Osteoblast (primary cell): ENCODE results near the gene HBG2. TPM values are rescaled to one million over a fixed set of nuclear protein-coding genes. Genes with fewer than 3 reads are reported as not detected.

Experiments
- DNase-seq: peaks from one replicate; pipeline ENCODE4 v3.0.0; 2011; ENCODE audit warnings: low spot score, mixed read lengths; ENCODE audit not compliant: insufficient read length; ENCODE audit errors: missing footprints
- H2AFZ ChIP-seq: 2 replicates; pipeline ENCODE4 v1.6.0; 2011; ENCODE audit warnings: mild to moderate bottlenecking, low read length
- H3K27ac ChIP-seq: 2 replicates; pipeline ENCODE4 v1.5.1; 2011; ENCODE audit warnings: mild to moderate bottlenecking, low read depth, low read length, moderate library complexity
- H3K27me3 ChIP-seq: 2 replicates; pipeline ENCODE4 v1.6.0; 2012; ENCODE audit warnings: mild to moderate bottlenecking, control low read depth, inconsistent platforms, low read length, moderate library complexity; ENCODE audit not compliant: insufficient read depth
- H3K36me3 ChIP-seq: 2 replicates; pipeline ENCODE4 v1.5.1; 2011; ENCODE audit warnings: mild to moderate bottlenecking, low read length, control low read depth, moderate library complexity; ENCODE audit not compliant: insufficient read depth
- H3K4me1 ChIP-seq: 2 replicates; pipeline ENCODE4 v1.5.1; 2011; ENCODE audit warnings: mild to moderate bottlenecking, low read length, control low read depth, moderate library complexity; ENCODE audit not compliant: insufficient read depth
- H3K4me2 ChIP-seq: 2 replicates; pipeline ENCODE4 v1.6.0; 2011; ENCODE audit warnings: mild to moderate bottlenecking, low read length; ENCODE audit not compliant: insufficient read depth
- H3K4me3 ChIP-seq: fragments of 200-600 bp; sonication (generic); 3 replicates; pipeline ENCODE4 v1.5.1; 2012; ENCODE audit warnings: mild to moderate bottlenecking, low read length, inconsistent platforms; ENCODE audit not compliant: insufficient read depth
- H3K79me2 ChIP-seq: 2 replicates; pipeline ENCODE4 v1.6.0; 2012; ENCODE audit warnings: mild to moderate bottlenecking, low read length, control low read depth, inconsistent platforms; ENCODE audit not compliant: insufficient read depth
- H3K9me3 ChIP-seq: 2 replicates; pipeline ENCODE4 v1.5.1; 2011; ENCODE audit warnings: low read depth, low read length, control low read depth
- H4K20me1 ChIP-seq: 2 replicates; pipeline ENCODE4 v1.6.0; 2012; ENCODE audit warnings: mild to moderate bottlenecking, low read length, control low read depth; ENCODE audit not compliant: insufficient read depth
- total RNA-seq: library from RNA; depleted of rRNA; stranded (reverse); fragments of >200 nt; gene quantifications from 2 replicates; pipeline ENCODE4 v1.2.3, GENCODE V29; 2012
- TF ChIP-seq, protein P1 (sequence below): IDR thresholded peaks from 2 replicates; pipeline ENCODE4 v1.5.1; 2011; ENCODE audit warnings: mild to moderate bottlenecking, low read depth, low read length, moderate library complexity; ENCODE audit errors: extremely low read depth

Gene HBG2
- total RNA-seq, 1 donor = not detected

GRCh38 chr11:5229356-5229755, 25.2 kb downstream of the HBG2 start:
- Histone ChIP-seq H3K27me3 (peaks cover 7% of the 10 kb centered on the region), H3K27ac (no peak overlapping the region), H3K4me2 (no peak overlapping the region), H4K20me1 (no peaks in the 10 kb centered on the region), H2AFZ (peak overlapping the region; percentile 35), H3K9me3 (no peaks in the 10 kb centered on the region), H3K36me3 (no peaks in the 10 kb centered on the region), H3K79me2 (no peaks in the 10 kb centered on the region), H3K4me1 (no peaks in the 10 kb centered on the region), H3K4me3 (no peak overlapping the region)
- TF ChIP-seq, protein P1, sequence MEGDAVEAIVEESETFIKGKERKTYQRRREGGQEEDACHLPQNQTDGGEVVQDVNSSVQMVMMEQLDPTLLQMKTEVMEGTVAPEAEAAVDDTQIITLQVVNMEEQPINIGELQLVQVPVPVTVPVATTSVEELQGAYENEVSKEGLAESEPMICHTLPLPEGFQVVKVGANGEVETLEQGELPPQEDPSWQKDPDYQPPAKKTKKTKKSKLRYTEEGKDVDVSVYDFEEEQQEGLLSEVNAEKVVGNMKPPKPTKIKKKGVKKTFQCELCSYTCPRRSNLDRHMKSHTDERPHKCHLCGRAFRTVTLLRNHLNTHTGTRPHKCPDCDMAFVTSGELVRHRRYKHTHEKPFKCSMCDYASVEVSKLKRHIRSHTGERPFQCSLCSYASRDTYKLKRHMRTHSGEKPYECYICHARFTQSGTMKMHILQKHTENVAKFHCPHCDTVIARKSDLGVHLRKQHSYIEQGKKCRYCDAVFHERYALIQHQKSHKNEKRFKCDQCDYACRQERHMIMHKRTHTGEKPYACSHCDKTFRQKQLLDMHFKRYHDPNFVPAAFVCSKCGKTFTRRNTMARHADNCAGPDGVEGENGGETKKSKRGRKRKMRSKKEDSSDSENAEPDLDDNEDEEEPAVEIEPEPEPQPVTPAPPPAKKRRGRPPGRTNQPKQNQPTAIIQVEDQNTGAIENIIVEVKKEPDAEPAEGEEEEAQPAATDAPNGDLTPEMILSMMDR = no peak
- DNase-seq = no peak

GRCh38 chr11:5228124-5228523, 26.5 kb downstream of the HBG2 start:
- Histone ChIP-seq H3K9me3 (no peaks in the 10 kb centered on the region), H3K36me3 (no peaks in the 10 kb centered on the region), H3K79me2 (no peaks in the 10 kb centered on the region), H3K27ac (no peak overlapping the region), H3K27me3 (peaks cover 7% of the 10 kb centered on the region), H4K20me1 (no peaks in the 10 kb centered on the region), H3K4me1 (no peaks in the 10 kb centered on the region), H3K4me2 (no peak overlapping the region), H3K4me3 (no peak overlapping the region), H2AFZ (no peak overlapping the region)
- DNase-seq = no peak
- TF ChIP-seq, protein P1 = no peak

GRCh38 chr11:5227681-5228080, 26.9 kb downstream of the HBG2 start:
- no peaks in the 10 kb centered on the region for H3K79me2 ChIP-seq
- TF ChIP-seq, protein P1 = no peak
- no peaks in the 10 kb centered on the region for H3K36me3 ChIP-seq
- no peak overlapping the region for H2AFZ ChIP-seq
- DNase-seq = no peak
- H3K4me2 ChIP-seq = no peak overlapping the region
- no peak overlapping the region for H3K27ac ChIP-seq
- H4K20me1 ChIP-seq = no peaks in the 10 kb centered on the region
- no peaks in the 10 kb centered on the region for H3K4me1 ChIP-seq
- peaks cover 7% of the 10 kb centered on the region for H3K27me3 ChIP-seq
- H3K4me3 ChIP-seq = no peak overlapping the region
- no peaks in the 10 kb centered on the region for H3K9me3 ChIP-seq

- no peaks in the 10 kb centered on the region for H4K20me1 ChIP-seq
- no peak within 1 kb of the TSS for H3K27ac ChIP-seq
- TF ChIP-seq, protein P1 = no peak
Observed at GRCh38 chr11:5226732-5227310, 27.8 kb downstream of the HBG2 start, which contains the start of gene HBB. TSS of gene HBB (minus strand) at chr11:5227071. CDS start at chr11:5227021, 50 bp downstream.

More at GRCh38 chr11:5226732-5227310, 27.8 kb downstream of the HBG2 start, which contains the start of gene HBB:
- H3K79me2 ChIP-seq = no peaks in the 10 kb centered on the region
- H3K27me3 ChIP-seq = peaks cover 7% of the 10 kb centered on the region
- no peak within 1 kb of the TSS for H3K4me2 ChIP-seq
- H3K4me3 ChIP-seq = no peak within 1 kb of the TSS
- peak; percentile 6 for DNase-seq
- no peaks in the 10 kb centered on the region for H3K9me3 ChIP-seq
- H2AFZ ChIP-seq = no peak within 1 kb of the TSS
- no peaks in the 10 kb centered on the region for H3K4me1 ChIP-seq
- H3K36me3 ChIP-seq = no peaks in the 10 kb centered on the region
